DOHH2 (cell line): ENCODE measurements around the gene PPP2CA.

ENCODE experiments used
- CTCF ChIP-seq: fragments of 200-600 bp; sonication (generic); IDR thresholded peaks from one replicate; pipeline ENCODE4 v1.5.1; 2014; ENCODE audit warnings: antibody characterized with exemption, mild to moderate bottlenecking, low read depth, low read length; ENCODE audit not compliant: poor library complexity, severe bottlenecking
- EZH2phosphoT487 ChIP-seq: fragments of 200-600 bp; sonication (generic); IDR thresholded peaks from 2 replicates; pipeline ENCODE4 v1.6.1; 2017; ENCODE audit warnings: borderline replicate concordance, mild to moderate bottlenecking, antibody characterized with exemption, low read length, moderate library complexity, mixed read lengths

GRCh38 chr5:134203630-134204029 lies 22.2 kb downstream of the PPP2CA start:
- no peak for TF ChIP-seq CTCF
- TF ChIP-seq EZH2phosphoT487, result no peak
